HT1080 (cell line): ENCODE results near the gene MYO9A. TPM values are rescaled to one million over a fixed set of nuclear protein-coding genes. Genes with fewer than 3 reads are reported as not detected.

Experiments
- DNase-seq: peaks from one replicate; pipeline ENCODE4 v3.0.0-alpha.2; 2015; ENCODE audit warnings: low read depth
- polyA plus RNA-seq, 2 experiments: library from polyadenylated mRNA; depleted of rRNA; stranded (reverse); fragments of >200 nt; gene quantifications; 2 replicates each; pipeline ENCODE4 v1.2.3, GENCODE V29; 2015
- total RNA-seq: library from RNA; depleted of rRNA; stranded (reverse); fragments of >200 nt; shearing (Covaris generic); gene quantifications from 2 replicates; pipeline ENCODE4 v1.2.3, GENCODE V29; 2014; rRNA removed

The MYO9A gene
- 8.0 and 8.2 TPM in 2 replicates for total RNA-seq
- 5.2 and 5.5 TPM in 2 replicates for polyA plus RNA-seq (2015; cell fraction: cytosol; rRNA removed)
- 13.2 and 15.4 TPM in 2 replicates for polyA plus RNA-seq (2015; cell fraction: nucleus; rRNA removed)

GRCh38 chr15:72118017-72118978 is at the start of gene MYO9A, which contains the start of gene SENP8:
TSS of gene MYO9A (minus strand) at chr15:72118150. CDS start at chr15:72046563, 71,587 bp downstream.
TSS of gene SENP8 (plus strand) at chr15:72118403. CDS start at chr15:72139624, 21,221 bp downstream.
- peak; percentile 93 for DNase-seq

- no peak for DNase-seq
These were observed 49.5 kb upstream of the MYO9A start for GRCh38 chr15:72167445-72167844.

DNA sequence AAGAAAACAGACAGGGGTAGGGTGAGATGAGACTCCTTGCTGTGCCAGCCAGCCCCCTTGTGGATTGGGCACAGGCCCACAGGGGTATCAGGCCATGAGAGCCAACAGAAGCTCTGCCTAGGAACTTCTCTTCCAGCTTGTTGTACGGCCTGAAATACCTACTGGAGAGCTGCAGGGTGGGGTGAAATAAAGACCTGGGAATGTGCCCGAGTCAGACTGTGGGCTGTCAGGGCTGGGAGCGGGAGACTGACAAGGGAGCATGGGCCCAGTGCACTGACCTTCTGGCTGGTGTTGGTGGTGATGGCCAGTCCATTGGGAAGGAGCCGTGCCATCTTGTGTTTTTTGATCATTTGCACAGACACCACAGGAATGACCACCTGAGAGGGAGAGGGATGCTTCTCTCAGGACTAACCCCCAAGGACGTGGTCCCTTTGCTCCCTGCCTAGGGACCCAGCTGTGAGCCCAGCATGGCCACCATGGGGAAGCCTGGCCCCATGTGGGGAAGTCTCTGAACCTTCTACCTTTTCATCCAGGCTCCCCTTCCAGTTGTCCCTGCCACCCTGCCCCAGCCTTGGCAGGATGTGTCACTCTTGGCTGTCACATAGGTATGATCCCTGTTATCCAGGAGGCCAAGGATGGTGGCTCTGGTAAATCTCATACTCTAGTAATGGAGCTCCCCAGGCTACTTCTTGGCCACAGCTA is 48.9 kb upstream of the MYO9A start:
- DNase-seq = no peak

DNA sequence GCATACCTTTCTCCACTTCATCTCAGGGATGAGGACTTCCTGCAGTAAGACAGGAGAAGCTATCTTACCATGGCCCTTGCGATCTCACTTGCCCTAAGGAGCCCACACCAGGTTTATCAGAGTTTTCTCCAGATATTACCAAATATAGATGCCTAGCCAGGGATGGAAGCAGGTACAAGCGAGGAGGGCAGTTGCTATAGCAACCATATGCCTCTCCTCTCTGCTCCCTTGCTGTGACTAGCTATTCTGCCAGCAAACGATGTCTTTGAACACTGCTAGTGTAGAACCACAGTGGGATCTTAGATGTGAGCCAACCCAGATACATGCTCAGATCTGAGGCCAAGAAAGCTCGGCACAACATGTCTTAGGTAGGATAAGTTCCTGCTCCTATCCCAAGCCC is 45.8 kb upstream of the MYO9A start:
- DNase-seq = no peak

- no peak for DNase-seq
These were observed 44.6 kb upstream of the MYO9A start for GRCh38 chr15:72162569-72162968.

GRCh38 chr15:72161361-72162132 is 43.6 kb upstream of the MYO9A start:
- no peak for DNase-seq

DNA sequence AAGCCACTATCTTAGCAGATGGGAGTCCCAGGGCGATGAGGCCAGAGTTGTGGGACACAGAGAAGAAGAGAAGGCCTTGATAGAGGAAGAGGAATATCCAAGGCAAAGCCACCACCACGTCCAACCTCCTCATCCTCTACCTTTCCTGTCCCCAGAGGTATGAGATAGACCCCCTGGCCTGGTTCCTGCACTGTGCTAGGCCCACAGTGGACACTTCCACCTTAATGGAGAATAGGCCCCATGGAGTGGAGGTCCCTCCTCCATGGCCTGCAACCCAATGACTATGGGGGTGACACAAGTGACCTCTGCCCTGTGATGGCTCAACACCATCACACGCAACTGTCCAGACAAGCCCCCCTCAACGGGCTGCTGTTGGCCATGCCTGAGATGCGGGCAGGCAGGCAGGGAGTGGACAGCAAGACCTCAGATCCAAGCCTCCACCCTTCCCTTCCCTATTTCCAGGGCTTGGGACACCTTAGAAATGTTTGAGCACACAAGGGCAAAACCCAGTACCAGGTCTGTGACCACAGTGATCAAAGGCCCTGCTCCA is 42.8 kb upstream of the MYO9A start:
- no peak for DNase-seq

DNA sequence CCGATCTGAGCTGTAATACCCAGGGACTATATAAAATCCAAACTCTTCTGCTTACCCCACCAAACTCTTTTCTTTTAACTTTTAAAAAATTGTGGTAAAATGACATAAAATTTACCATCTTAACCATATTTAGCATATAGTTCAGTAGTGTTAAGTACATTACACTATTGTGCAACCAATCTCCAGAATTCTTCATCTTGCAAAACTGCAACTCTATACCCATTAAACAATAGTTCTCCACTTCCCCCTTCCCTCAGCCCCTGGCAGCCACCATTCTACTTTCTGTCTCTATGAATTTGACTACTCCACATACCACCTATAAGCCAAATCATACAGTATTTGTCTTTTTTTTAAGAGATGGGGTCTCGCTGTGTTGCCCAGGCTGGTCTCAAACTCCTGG is 39.0 kb upstream of the MYO9A start:
- DNase-seq = no peak

- peak; percentile 76 for DNase-seq
These were observed 38.0 kb upstream of the MYO9A start for GRCh38 chr15:72155635-72156616.

- peak; percentile 33 for DNase-seq
These were observed 37.2 kb upstream of the MYO9A start for GRCh38 chr15:72155003-72155621.

DNA sequence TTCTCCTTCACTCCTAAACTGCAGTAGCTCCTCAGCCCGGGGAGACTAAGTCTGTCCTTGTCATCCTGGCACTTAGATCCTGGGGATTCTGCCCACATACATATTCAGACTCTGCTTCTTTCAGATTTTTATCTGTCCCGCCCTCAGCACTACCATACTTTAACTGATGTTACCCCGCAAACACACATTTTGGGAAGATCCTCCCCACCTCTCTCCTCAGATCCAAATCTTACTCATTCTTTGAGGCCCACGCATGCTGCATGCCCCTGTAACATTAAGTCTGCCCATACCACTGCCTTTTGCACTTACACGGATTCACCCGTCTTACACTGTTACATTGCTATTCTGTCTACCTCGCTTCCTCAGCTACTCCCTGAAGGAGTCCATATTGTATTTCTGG is 36.4 kb upstream of the MYO9A start:
- no peak for DNase-seq

- DNase-seq = no peak
These were observed 35.5 kb upstream of the MYO9A start for GRCh38 chr15:72153269-72154000.

GRCh38 chr15:72147418-72147817 is 29.5 kb upstream of the MYO9A start:
- no peak for DNase-seq

- DNase-seq = no peak
These were observed 29.0 kb upstream of the MYO9A start for GRCh38 chr15:72146934-72147333.

DNA sequence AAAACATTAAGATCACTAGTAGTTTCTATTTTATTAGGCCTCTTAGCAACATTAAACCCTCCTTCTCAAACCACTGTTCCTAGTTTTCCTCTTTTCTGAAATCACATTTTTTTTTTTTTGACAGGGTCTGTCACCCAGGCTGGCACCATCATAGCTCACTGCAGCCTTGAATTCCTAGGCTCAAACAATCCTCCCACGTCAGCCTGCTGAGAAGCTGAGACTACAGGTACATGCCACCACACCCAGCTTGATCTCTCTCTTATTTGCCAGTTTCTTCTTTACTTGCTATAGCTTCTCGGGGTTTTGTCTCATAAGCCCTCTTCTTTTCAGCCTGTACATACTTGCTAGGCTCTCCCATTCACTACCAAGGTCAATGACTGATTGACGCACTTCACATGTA is 28.3 kb upstream of the MYO9A start:
- DNase-seq = no peak

DNA sequence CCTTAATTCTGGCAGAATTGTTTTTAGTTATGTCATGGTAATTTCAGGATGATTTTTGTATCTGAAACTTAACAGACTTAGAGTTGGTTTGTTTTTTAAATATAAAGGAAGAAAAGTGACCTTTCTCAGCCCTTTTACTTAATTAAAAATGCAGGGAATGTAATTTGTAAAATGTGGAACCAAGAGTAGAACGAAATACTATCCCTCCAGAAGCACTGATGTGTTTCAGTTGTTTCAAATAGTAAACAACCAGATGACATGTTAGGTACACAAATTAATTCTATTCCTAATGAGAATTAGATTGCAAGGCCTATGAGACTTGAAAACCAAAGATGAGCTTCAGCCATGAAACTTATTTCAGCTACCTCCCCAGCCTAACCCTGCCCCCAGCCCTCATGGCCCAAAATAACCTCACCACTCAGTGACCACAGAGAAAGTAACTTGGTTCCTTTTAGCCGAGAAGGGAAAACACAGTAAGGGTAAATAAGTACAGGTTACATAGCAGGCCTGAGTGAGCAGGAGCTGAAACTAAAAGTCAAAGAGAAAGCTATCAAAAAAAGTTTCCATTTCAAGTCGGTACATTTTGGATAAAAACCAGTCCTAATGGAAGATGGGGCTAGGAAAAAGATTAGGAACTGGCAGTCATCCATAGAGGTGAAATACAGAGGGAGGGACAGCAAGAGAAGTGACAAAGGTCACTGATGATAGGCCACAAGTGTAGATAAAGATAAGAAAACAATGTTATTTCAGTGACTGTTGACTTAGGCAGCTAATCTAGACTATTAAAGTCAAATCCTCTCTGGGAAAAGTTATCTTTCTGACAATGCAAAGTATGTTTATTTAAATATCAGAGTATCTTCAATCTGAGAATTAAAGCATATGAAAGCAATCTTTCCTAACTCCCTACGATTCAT is 23.5 kb upstream of the MYO9A start:
- DNase-seq = no peak

DNA sequence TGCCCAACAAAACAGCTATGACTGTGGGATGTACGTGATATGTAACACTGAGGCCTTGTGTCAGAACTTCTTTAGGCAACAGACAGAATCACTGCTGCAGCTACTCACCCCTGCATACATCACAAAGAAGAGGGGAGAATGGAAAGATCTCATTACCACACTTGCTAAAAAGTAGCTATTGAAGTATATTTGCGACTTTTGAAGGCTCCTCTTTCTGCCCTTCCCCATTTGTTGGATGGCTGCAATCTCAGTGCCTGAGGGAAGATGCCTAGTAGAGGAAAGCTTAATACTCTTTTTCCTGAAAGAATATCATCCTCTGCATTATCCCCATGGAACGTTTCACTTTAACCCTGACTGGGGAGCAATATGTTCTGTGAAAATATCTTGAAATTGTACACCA is 22.1 kb upstream of the MYO9A start:
- DNase-seq = no peak

- DNase-seq = no peak
These were observed 21.7 kb upstream of the MYO9A start for GRCh38 chr15:72139667-72140066.
